Thyroid gland (tissue), 4 donors: ENCODE measurements around the gene SNORC. TPM values are rescaled to one million over a fixed set of nuclear protein-coding genes. Genes with fewer than 3 reads are reported as not detected.

Experiments
- DNase-seq, 2 donors: peaks; one replicate each; pipeline ENCODE4 v3.0.0-alpha.2; 2019
- H3K27ac ChIP-seq, 3 donors: fragments of 200-600 bp; sonication (generic); 1 replicate in 2 of 3; 2 replicates in 1 of 3; pipeline ENCODE4 v1.5.1; 2016 to 2019; ENCODE audit warnings: mild to moderate bottlenecking in 1 of 3, moderate library complexity in 1 of 3
- H3K27me3 ChIP-seq: fragments of 200-600 bp; sonication (generic); one replicate; pipeline ENCODE4 v1.5.1; 2019
- H3K36me3 ChIP-seq, 2 donors: fragments of 200-600 bp; sonication (generic); one replicate each; pipeline ENCODE4 v1.5.1; 2016 to 2019
- H3K4me1 ChIP-seq, 2 donors: fragments of 200-600 bp; sonication (generic); one replicate each; pipeline ENCODE4 v1.5.1; 2017 to 2019
- H3K4me3 ChIP-seq, 3 donors: fragments of 200-600 bp; sonication (generic); replicated peaks in 1 of 3; 1 replicate in 2 of 3; 2 replicates in 1 of 3; pipeline ENCODE4 v1.5.1; 2016; ENCODE audit warnings: mild to moderate bottlenecking in 1 of 3
- H3K9me3 ChIP-seq: fragments of 200-600 bp; sonication (generic); one replicate; pipeline ENCODE4 v1.5.1; 2017
- CTCF ChIP-seq, 6 experiments: fragments of 200-600 bp in 3 of 6; fragments of 450-650 bp in 3 of 6; sonication (generic) in 3 of 6; IDR thresholded peaks; one replicate each; pipeline ENCODE4 v1.5.1; 2016 to 2019; ENCODE audit warnings: antibody characterized with exemption in 6 of 6, mild to moderate bottlenecking in 2 of 6, inconsistent platforms in 1 of 6, moderate library complexity in 1 of 6
- POLR2A ChIP-seq, 2 donors: fragments of 450-650 bp; IDR thresholded peaks; one replicate each; pipeline ENCODE4 v1.6.1; 2017; ENCODE audit warnings: antibody characterized with exemption in 2 of 2, mild to moderate bottlenecking in 2 of 2, moderate library complexity in 1 of 2
- WGBS, 2 donors: methylation state at CpG; one replicate each; pipeline ENCODE4 v1.1.5; 2017; 5-methylcytosine and 5-hydroxymethylcytosine counted together
- intact Hi-C: fragments of 100-400 bp; cut with DNase I; formaldehyde crosslinking; loops from one replicate; pipeline ENCODE4 v1.15.1; 2023
- total RNA-seq, 4 donors: library from RNA; depleted of rRNA; stranded (reverse); fragments of >200 nt; gene quantifications; one replicate each; pipeline ENCODE4 v1.2.3, GENCODE V29; 2016

Gene SNORC
- total RNA-seq, 4 donors from 2014 or later = 0.45 to 1.9 (median 0.79) TPM; not detected in 1

- intact Hi-C loops = no loop called here
- no peaks in the 10 kb centered on the region for H3K27me3 ChIP-seq
- H3K36me3 ChIP-seq = no peaks in the 10 kb centered on the region
- no peak overlapping the region for H3K4me3 ChIP-seq
- H3K27ac ChIP-seq = no peak overlapping the region
- H3K4me1 ChIP-seq = peaks cover 3 to 4% of the 10 kb centered on the region in 2 donors
- no peak for TF ChIP-seq POLR2A (IDR thresholded peaks at IDR 0.05)
- TF ChIP-seq CTCF (IDR thresholded peaks at IDR 0.05) = no peak
- 74 to 79% methylated on average over 7 of the region's 7 CpGs for WGBS, 2 donors
- DNase-seq = no peak
- H3K9me3 ChIP-seq = no peaks in the 10 kb centered on the region
Measured at GRCh38 chr2:232886632-232887031, 16.6 kb downstream of the SNORC start.

GRCh38 chr2:232887171-232887850, 17.2 kb downstream of the SNORC start:
- peaks cover 3 to 4% of the 10 kb centered on the region in 2 donors for H3K4me1 ChIP-seq
- intact Hi-C loops = no loop called here
- no peaks in the 10 kb centered on the region for H3K36me3 ChIP-seq
- 79 to 80% methylated on average over 9 to 12 of the region's 15 CpGs for WGBS, 2 donors
- no peak for TF ChIP-seq CTCF (IDR thresholded peaks at IDR 0.05)
- TF ChIP-seq POLR2A (IDR thresholded peaks at IDR 0.05) = no peak
- no peak overlapping the region for H3K4me3 ChIP-seq
- H3K27me3 ChIP-seq = no peaks in the 10 kb centered on the region
- no peak overlapping the region for H3K27ac ChIP-seq
- H3K9me3 ChIP-seq = no peaks in the 10 kb centered on the region
- DNase-seq = no peak

GRCh38 chr2:232888099-232888836, 18.2 kb downstream of the SNORC start:
- no peaks in the 10 kb centered on the region for H3K36me3 ChIP-seq
- intact Hi-C loops = no loop called here
- H3K4me3 ChIP-seq = no peak overlapping the region
- H3K4me1 ChIP-seq = peaks cover 3 to 4% of the 10 kb centered on the region in 2 donors
- TF ChIP-seq CTCF (IDR thresholded peaks at IDR 0.05) (no peak), POLR2A (IDR thresholded peaks at IDR 0.05) (no peak)
- H3K27ac ChIP-seq = no peak overlapping the region
- no peaks in the 10 kb centered on the region for H3K9me3 ChIP-seq
- 87 to 93% methylated on average over 20 to 21 of the region's 21 CpGs for WGBS, 2 donors
- no peak for DNase-seq
- no peaks in the 10 kb centered on the region for H3K27me3 ChIP-seq

- H3K4me3 ChIP-seq = no peak overlapping the region
- 88 to 89% methylated on average over 14 of the region's 14 CpGs for WGBS, 2 donors
- H3K36me3 ChIP-seq = no peaks in the 10 kb centered on the region
- intact Hi-C loops = no loop called here
- H3K27me3 ChIP-seq = no peaks in the 10 kb centered on the region
- TF ChIP-seq POLR2A (IDR thresholded peaks at IDR 0.05) (no peak), CTCF (IDR thresholded peaks at IDR 0.05) (no peak)
- no peak for DNase-seq
- H3K4me1 ChIP-seq = peaks cover 3 to 4% of the 10 kb centered on the region in 2 donors
- H3K27ac ChIP-seq = no peak overlapping the region
- no peaks in the 10 kb centered on the region for H3K9me3 ChIP-seq
Measured at GRCh38 chr2:232888839-232889529, 18.9 kb downstream of the SNORC start.
